ENCODE measurements around the gene DACT1. TPM values are rescaled to one million over a fixed set of nuclear protein-coding genes. Genes with fewer than 3 reads are reported as not detected.

DACT1 gene
- total RNA-seq, 1 donor from 2014 or later, result 30.4 TPM

Other genes with a start within 250 kb of the DACT1 start
- gene TOMM20L, start 242.0 kb upstream of the DACT1 start, total RNA-seq, result not detected in 2 replicates
- 111 and 132 TPM in 2 replicates for gene TIMM9, start 210.4 kb upstream of the DACT1 start, total RNA-seq
- 18.9 and 32.9 TPM in 2 replicates for gene KIAA0586, start 210.2 kb upstream of the DACT1 start, total RNA-seq